H9 (cell line): Measurements from ENCODE around the gene HES4. TPM values are rescaled to one million over a fixed set of nuclear protein-coding genes. Genes with fewer than 3 reads are reported as not detected.

ENCODE experiments used
- DNase-seq: peaks from one replicate; pipeline ENCODE4 v3.0.0-alpha.2; 2017
- H2AFZ ChIP-seq: one replicate; pipeline ENCODE4 v1.6.1; 2013; ENCODE audit warnings: mild to moderate bottlenecking, low read length, control low read depth, moderate library complexity
- H2AK5ac ChIP-seq: 2 replicates; pipeline ENCODE4 v1.6.1; 2013; ENCODE audit warnings: low read length, control low read depth, mixed read lengths; ENCODE audit not compliant: insufficient read length
- H2BK120ac ChIP-seq: one replicate; pipeline ENCODE4 v1.6.1; 2013; ENCODE audit warnings: low read depth, mild to moderate bottlenecking, low read length, control low read depth, inconsistent platforms; ENCODE audit not compliant: poor library complexity, severe bottlenecking
- H2BK12ac ChIP-seq: 2 replicates; pipeline ENCODE4 v1.6.1; 2013; ENCODE audit warnings: low read length, control low read depth, mixed read lengths, low read depth; ENCODE audit not compliant: insufficient read length
- H2BK15ac ChIP-seq: 2 replicates; pipeline ENCODE4 v1.6.1; 2013; ENCODE audit warnings: low read depth, low read length, control low read depth
- H2BK20ac ChIP-seq: one replicate; pipeline ENCODE4 v1.6.1; 2013; ENCODE audit warnings: low read depth, mild to moderate bottlenecking, low read length, control low read depth, inconsistent platforms; ENCODE audit not compliant: poor library complexity, severe bottlenecking
- H2BK5ac ChIP-seq: 2 replicates; pipeline ENCODE4 v1.6.1; 2013; ENCODE audit warnings: low read length, control low read depth, mixed read lengths; ENCODE audit not compliant: insufficient read length
- H3K14ac ChIP-seq: 2 replicates; pipeline ENCODE4 v1.6.1; 2013; ENCODE audit warnings: low read length, control low read depth; ENCODE audit not compliant: insufficient read depth
- H3K18ac ChIP-seq: 2 replicates; pipeline ENCODE4 v1.6.1; 2013; ENCODE audit warnings: low read depth, mild to moderate bottlenecking, mixed read lengths, low read length, control low read depth; ENCODE audit not compliant: insufficient read length
- H3K23ac ChIP-seq: 2 replicates; pipeline ENCODE4 v1.6.1; 2013; ENCODE audit warnings: low read length, control low read depth, mixed read lengths, low read depth; ENCODE audit not compliant: insufficient read length
- H3K23me2 ChIP-seq: 2 replicates; pipeline ENCODE4 v1.6.1; 2013; ENCODE audit warnings: low read depth, mild to moderate bottlenecking, mixed read lengths, low read length, control low read depth; ENCODE audit not compliant: insufficient read length, poor library complexity, severe bottlenecking
- H3K27ac ChIP-seq: 2 replicates; pipeline ENCODE4 v1.5.1; 2013; ENCODE audit warnings: low read length, control low read depth, mixed read lengths, low read depth; ENCODE audit not compliant: insufficient read length
- H3K27me3 ChIP-seq: 2 replicates; pipeline ENCODE4 v1.6.1; 2013; ENCODE audit warnings: low read length, control low read depth, inconsistent platforms; ENCODE audit not compliant: insufficient read depth
- H3K4ac ChIP-seq: 2 replicates; pipeline ENCODE4 v1.6.1; 2013; ENCODE audit warnings: low read depth, mild to moderate bottlenecking, control low read depth, inconsistent platforms, low read length, moderate library complexity
- H3K4me1 ChIP-seq: 2 replicates; pipeline ENCODE4 v1.6.1; 2013; ENCODE audit warnings: low read length, control low read depth, inconsistent platforms; ENCODE audit not compliant: insufficient read depth
- H3K4me2 ChIP-seq: 2 replicates; pipeline ENCODE4 v1.6.1; 2013; ENCODE audit warnings: low read length, control low read depth, mixed read lengths; ENCODE audit not compliant: insufficient read length, insufficient read depth
- H3K56ac ChIP-seq: 2 replicates; pipeline ENCODE4 v1.6.1; 2013; ENCODE audit warnings: low read depth, mild to moderate bottlenecking, mixed read lengths, low read length, control low read depth; ENCODE audit not compliant: insufficient read length
- H3K79me1 ChIP-seq: 2 replicates; pipeline ENCODE4 v1.6.1; 2013; ENCODE audit warnings: low read depth, mild to moderate bottlenecking, moderate library complexity, low read length, control low read depth, inconsistent platforms; ENCODE audit not compliant: insufficient read depth, poor library complexity, severe bottlenecking
- H3K79me2 ChIP-seq: 2 replicates; pipeline ENCODE4 v1.6.1; 2013; ENCODE audit warnings: low read length, control low read depth, inconsistent platforms; ENCODE audit not compliant: insufficient read depth
- H3K9ac ChIP-seq: 2 replicates; pipeline ENCODE4 v1.6.1; 2013; ENCODE audit warnings: low read length, control low read depth, mixed read lengths; ENCODE audit not compliant: insufficient read length; ENCODE audit errors: extremely low read depth
- H3K9me3 ChIP-seq: one replicate; pipeline ENCODE4 v1.6.1; 2013; ENCODE audit warnings: low read depth, low read length, inconsistent platforms; ENCODE audit not compliant: control insufficient read depth
- H3T11ph ChIP-seq: one replicate; pipeline ENCODE4 v1.6.1; 2013; ENCODE audit warnings: mild to moderate bottlenecking, low read length, control low read depth, inconsistent platforms
- H4K20me1 ChIP-seq: one replicate; pipeline ENCODE4 v1.6.1; 2013; ENCODE audit not compliant: control insufficient read depth, insufficient read length, insufficient read depth
- H4K5ac ChIP-seq: 2 replicates; pipeline ENCODE4 v1.6.1; 2013; ENCODE audit warnings: low read depth, mild to moderate bottlenecking, mixed read lengths, low read length, control low read depth; ENCODE audit not compliant: insufficient read length
- H4K8ac ChIP-seq: replicated peaks from 2 replicates; pipeline ENCODE4 v1.6.1; 2013; ENCODE audit warnings: low read length, control low read depth, mixed read lengths, low read depth; ENCODE audit not compliant: insufficient read length
- H4K91ac ChIP-seq: 2 replicates; pipeline ENCODE4 v1.6.1; 2013; ENCODE audit warnings: low read depth, mild to moderate bottlenecking, moderate library complexity, mixed read lengths, low read length, control low read depth; ENCODE audit not compliant: insufficient read length
- H3K27ac Mint-ChIP-seq, 3 experiments: 2 replicates in 2 of 3; 3 replicates in 1 of 3; pipeline ENCODE4 v1.8.0; 2020 to 2021; ENCODE audit warnings: mixed read lengths in 3 of 3, mild to moderate bottlenecking in 1 of 3, moderate library complexity in 1 of 3
- H3K27me3 Mint-ChIP-seq: 2 replicates; pipeline ENCODE4 v1.8.0; 2021; ENCODE audit warnings: low read depth, mild to moderate bottlenecking, moderate library complexity, mixed read lengths
- H3K36me3 Mint-ChIP-seq, 3 experiments: 2 replicates in 2 of 3; 3 replicates in 1 of 3; pipeline ENCODE4 v1.8.0; 2020 to 2021; ENCODE audit warnings: low read depth in 3 of 3, mixed read lengths in 3 of 3; ENCODE audit not compliant: insufficient read depth in 1 of 3
- H3K4me1 Mint-ChIP-seq, 2 experiments: 2 replicates each; pipeline ENCODE4 v1.8.0; 2020; ENCODE audit warnings: mixed read lengths in 2 of 2
- H3K4me3 Mint-ChIP-seq, 2 experiments: 2 replicates in 1 of 2; 3 replicates in 1 of 2; pipeline ENCODE4 v1.8.0; 2020 to 2021; ENCODE audit warnings: mild to moderate bottlenecking in 2 of 2, mixed read lengths in 2 of 2, moderate library complexity in 1 of 2
- H3K9me3 Mint-ChIP-seq, 2 experiments: 2 replicates in 1 of 2; 3 replicates in 1 of 2; pipeline ENCODE4 v1.8.0; 2020; ENCODE audit warnings: mild to moderate bottlenecking in 2 of 2, mixed read lengths in 2 of 2, moderate library complexity in 1 of 2
- CTCF ChIP-seq: fragments of 200-600 bp; sonication (generic); conservative IDR thresholded peaks from 3 replicates; pipeline ENCODE4 v1.8.0; 2021; ENCODE audit warnings: antibody characterized with exemption, mild to moderate bottlenecking
- WGBS: extraction: QIAGEN DNeasy Blood & Tissue Kit; methylation state at CpG from one replicate; pipeline ENCODE4 v1.1.7; 2013; ENCODE audit warnings: missing lambda C conversion rate, low lambda C conversion rate, mixed read lengths; ENCODE audit not compliant: insufficient read length; ENCODE audit errors: extremely low coverage; 5-methylcytosine and 5-hydroxymethylcytosine counted together
- total RNA-seq: library from RNA; stranded (reverse); gene quantifications from 2 replicates; pipeline ENCODE4 v1.2.1, GENCODE V29; 2021

HES4 gene
- total RNA-seq, 1 experiment from 2014 or later = 4.0 TPM

- peaks cover 6% of the 10 kb centered on the region for H3K23me2 ChIP-seq
- Mint-ChIP-seq H3K4me1 (peaks cover 3 to 11% of the 10 kb centered on the region in 2 experiments), H3K9me3 (peaks cover 19 to 21% of the 10 kb centered on the region in 2 experiments), H3K27me3 (peaks cover 95% of the 10 kb centered on the region), H3K36me3 (peaks cover 0 to 4% (median 3%) of the 10 kb centered on the region in 3 experiments; a peak in 3 of 7 replicates), H3K4me3 (no peak overlapping the region), H3K27ac (no peak overlapping the region)
- no CpG with 5 or more reads among the region's 15 CpGs for WGBS
- no peak overlapping the region for H3K18ac ChIP-seq
- H4K5ac ChIP-seq = no peak overlapping the region
- H3K23ac ChIP-seq = no peak overlapping the region
- H3K27me3 ChIP-seq = peaks cover 19% of the 10 kb centered on the region; the same call in 1 of the 2 replicates
- no peak overlapping the region for H2BK12ac ChIP-seq
- H3K14ac ChIP-seq = no peak overlapping the region; the same call in 1 of the 2 replicates
- no peak overlapping the region for H2BK120ac ChIP-seq
- H3K27ac ChIP-seq = no peak overlapping the region
- H3K9ac ChIP-seq = no peak overlapping the region
- H3K79me2 ChIP-seq = no peaks in the 10 kb centered on the region
- H4K20me1 ChIP-seq = no peaks in the 10 kb centered on the region
- H2BK20ac ChIP-seq = no peak overlapping the region
- no peak overlapping the region for H2AFZ ChIP-seq
- no peak for DNase-seq
- H3K9me3 ChIP-seq = no peaks in the 10 kb centered on the region
- 0 out of 2 replicates have a peak, but pooled peaks cover 1% of the 10 kb centered on the region for H3K4me1 ChIP-seq
- no peak overlapping the region for H2BK15ac ChIP-seq
- H2BK5ac ChIP-seq = no peak overlapping the region
- no peak overlapping the region for H2AK5ac ChIP-seq
- no peak overlapping the region for H3K56ac ChIP-seq
- no peak overlapping the region for H3T11ph ChIP-seq
- H3K4ac ChIP-seq = no peak overlapping the region
- no peak overlapping the region for H4K91ac ChIP-seq
- TF ChIP-seq CTCF = no peak
- no peak overlapping the region for H4K8ac ChIP-seq
- no peaks in the 10 kb centered on the region for H3K79me1 ChIP-seq
- H3K4me2 ChIP-seq = no peak overlapping the region
Observed at GRCh38 chr1:993379-993995, 6.4 kb downstream of the HES4 start.
